ENCODE measurements around the gene IKBIP. TPM values are rescaled to one million over a fixed set of nuclear protein-coding genes. Genes with fewer than 3 reads are reported as not detected.

Gene IKBIP
- polyA plus RNA-seq = 5.6 and 11.5 TPM in 2 replicates
- 5.1 and 5.8 TPM in 2 replicates for polyA minus RNA-seq

- Histone ChIP-seq H3K36me3 (ENCODE audit: insufficient read depth, low read length) (no peaks in the 10 kb centered on the region), H3K27ac (ENCODE audit: low read length) (peak within 1 kb of the TSS; percentile 57), H3K27me3 (ENCODE audit: insufficient read depth, low read depth, low read length) (no peaks in the 10 kb centered on the region), H3K9me2 (ENCODE audit: insufficient read depth, low read length) (no peaks in the 10 kb centered on the region), H4K20me1 (ENCODE audit: insufficient read depth) (no peaks in the 10 kb centered on the region), H3F3A (ENCODE audit: insufficient read depth, low read length, poor library complexity, severe bottlenecking) (no peaks in the 10 kb centered on the region), H3K9ac (ENCODE audit: low read length) (peak within 1 kb of the TSS; percentile 74), H2AFZ (ENCODE audit: low read depth, low read length) (peak within 1 kb of the TSS; percentile 78), H3K4me3 (ENCODE audit: low read length) (peak within 1 kb of the TSS; percentile 96), H3K9me3 (ENCODE audit: low read length) (no peaks in the 10 kb centered on the region), H3K4me2 (ENCODE audit: low read length) (peak within 1 kb of the TSS; percentile 54), H3K79me2 (replicated peaks; ENCODE audit: insufficient read depth, low read length) (peaks cover 46% of the 10 kb centered on the region)
- TF ChIP-seq MXI1 (conservative IDR thresholded peaks at IDR 0.05; ENCODE audit: poor library complexity, severe bottlenecking) = peak; percentile 97
- TF ChIP-seq CTCF (IDR thresholded peaks at IDR 0.05; ENCODE audit: poor library complexity, severe bottlenecking) = peak; percentile 29
- TF ChIP-seq SMC3 (conservative IDR thresholded peaks at IDR 0.05; ENCODE audit: poor library complexity) = peak; percentile 19
- TF ChIP-seq RAD21 (conservative IDR thresholded peaks at IDR 0.05) = peak; percentile 16
- TF ChIP-seq REST (IDR thresholded peaks at IDR 0.05; ENCODE audit: borderline replicate concordance) = no peak
- TF ChIP-seq EZH2 (IDR thresholded peaks at IDR 0.05; ENCODE audit: borderline replicate concordance, insufficient read depth, low read length, poor library complexity, severe bottlenecking) = no peak
- peak; percentile 21 for TF ChIP-seq EP300 (conservative IDR thresholded peaks at IDR 0.05; ENCODE audit: poor library complexity, severe bottlenecking)
- peak; percentile 65 for TF ChIP-seq POLR2AphosphoS5 (IDR thresholded peaks at IDR 0.05)
- TF ChIP-seq TAF1 (IDR thresholded peaks at IDR 0.05; ENCODE audit: low read depth) = no peak
Measured at GRCh38 chr12:98644712-98645571, at the start of gene IKBIP, which contains the start of gene APAF1. Gene IKBIP (minus strand): TSS chr12:98644788. CDS start chr12:98644701, 87 bp downstream. Gene APAF1 (plus strand): TSS chr12:98645290. CDS start chr12:98648360, 3,070 bp downstream.

GRCh38 chr12:98691351-98691750 lies 46.8 kb upstream of the IKBIP start:
- no peak overlapping the region for H3K9ac ChIP-seq (ENCODE audit: low read length)
- no peaks in the 10 kb centered on the region for H3K79me2 ChIP-seq (replicated peaks; ENCODE audit: insufficient read depth, low read length)
- H2AFZ ChIP-seq (ENCODE audit: low read depth, low read length) = no peak overlapping the region
- no peak overlapping the region for H3K4me2 ChIP-seq (ENCODE audit: low read length)
- no peaks in the 10 kb centered on the region for H3K27me3 ChIP-seq (ENCODE audit: insufficient read depth, low read depth, low read length)
- H3K4me3 ChIP-seq (ENCODE audit: low read length) = no peak overlapping the region
- H3K27ac ChIP-seq (ENCODE audit: low read length) = no peak overlapping the region
- H4K20me1 ChIP-seq (ENCODE audit: insufficient read depth) = no peaks in the 10 kb centered on the region
- H3F3A ChIP-seq (ENCODE audit: insufficient read depth, low read length, poor library complexity, severe bottlenecking) = no peaks in the 10 kb centered on the region
- no peak for TF ChIP-seq SMC3 (conservative IDR thresholded peaks at IDR 0.05; ENCODE audit: poor library complexity)
- no peak for TF ChIP-seq EP300 (conservative IDR thresholded peaks at IDR 0.05; ENCODE audit: poor library complexity, severe bottlenecking)
- no peak for TF ChIP-seq POLR2AphosphoS5 (IDR thresholded peaks at IDR 0.05)
- no peak for TF ChIP-seq CTCF (IDR thresholded peaks at IDR 0.05; ENCODE audit: poor library complexity, severe bottlenecking)
- no peak for TF ChIP-seq TAF1 (IDR thresholded peaks at IDR 0.05; ENCODE audit: low read depth)
- no peak for TF ChIP-seq RAD21 (conservative IDR thresholded peaks at IDR 0.05)
- no peak for TF ChIP-seq REST (IDR thresholded peaks at IDR 0.05; ENCODE audit: borderline replicate concordance)
- TF ChIP-seq MXI1 (conservative IDR thresholded peaks at IDR 0.05; ENCODE audit: poor library complexity, severe bottlenecking) = no peak
- TF ChIP-seq EZH2 (IDR thresholded peaks at IDR 0.05; ENCODE audit: borderline replicate concordance, insufficient read depth, low read length, poor library complexity, severe bottlenecking) = no peak
- H3K9me2 ChIP-seq (ENCODE audit: insufficient read depth, low read length) = no peaks in the 10 kb centered on the region
- no peaks in the 10 kb centered on the region for H3K9me3 ChIP-seq (ENCODE audit: low read length)
- H3K36me3 ChIP-seq (ENCODE audit: insufficient read depth, low read length) = peaks cover 3% of the 10 kb centered on the region
